Epithelial cell of esophagus (primary cell): ENCODE measurements around the gene GPR39.
A peak's percentile ranks its signal among the peaks of the same experiment; 100 is the strongest.

Experiments
- DNase-seq: peaks from one replicate; pipeline ENCODE4 v3.0.0; 2010; ENCODE audit warnings: low read depth
- H3K4me3 ChIP-seq: 2 replicates; pipeline ENCODE4 v1.5.1; 2011; ENCODE audit warnings: mild to moderate bottlenecking, low read length, control low read depth
- TF ChIP-seq, protein P1 (sequence below): IDR thresholded peaks from 2 replicates; pipeline ENCODE4 v1.5.1; 2011; ENCODE audit warnings: low read depth, mild to moderate bottlenecking, low read length, control low read depth, inconsistent platforms; ENCODE audit not compliant: insufficient read depth; ENCODE audit errors: missing control alignments

Gene GPR39

DNA sequence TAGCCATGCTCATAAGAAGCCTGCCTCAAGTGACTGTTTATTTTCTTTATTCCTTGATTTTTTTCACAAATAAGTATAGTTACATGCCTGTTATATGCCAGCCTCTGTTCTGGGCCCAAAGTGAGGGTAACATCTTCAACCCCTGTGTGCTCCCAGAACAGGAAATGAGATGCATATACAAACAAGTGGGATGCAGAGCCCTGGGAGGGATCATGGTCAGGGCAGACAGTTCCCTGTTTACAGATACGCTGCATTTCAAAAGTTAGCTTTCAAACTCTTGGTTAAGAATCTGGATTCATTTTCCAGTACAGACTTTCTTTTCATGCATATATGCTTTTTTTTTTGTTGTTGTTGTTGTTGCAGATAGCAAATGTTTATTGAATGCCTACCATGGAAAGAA is 24.4 kb downstream of the GPR39 start:
- TF ChIP-seq, protein P1, sequence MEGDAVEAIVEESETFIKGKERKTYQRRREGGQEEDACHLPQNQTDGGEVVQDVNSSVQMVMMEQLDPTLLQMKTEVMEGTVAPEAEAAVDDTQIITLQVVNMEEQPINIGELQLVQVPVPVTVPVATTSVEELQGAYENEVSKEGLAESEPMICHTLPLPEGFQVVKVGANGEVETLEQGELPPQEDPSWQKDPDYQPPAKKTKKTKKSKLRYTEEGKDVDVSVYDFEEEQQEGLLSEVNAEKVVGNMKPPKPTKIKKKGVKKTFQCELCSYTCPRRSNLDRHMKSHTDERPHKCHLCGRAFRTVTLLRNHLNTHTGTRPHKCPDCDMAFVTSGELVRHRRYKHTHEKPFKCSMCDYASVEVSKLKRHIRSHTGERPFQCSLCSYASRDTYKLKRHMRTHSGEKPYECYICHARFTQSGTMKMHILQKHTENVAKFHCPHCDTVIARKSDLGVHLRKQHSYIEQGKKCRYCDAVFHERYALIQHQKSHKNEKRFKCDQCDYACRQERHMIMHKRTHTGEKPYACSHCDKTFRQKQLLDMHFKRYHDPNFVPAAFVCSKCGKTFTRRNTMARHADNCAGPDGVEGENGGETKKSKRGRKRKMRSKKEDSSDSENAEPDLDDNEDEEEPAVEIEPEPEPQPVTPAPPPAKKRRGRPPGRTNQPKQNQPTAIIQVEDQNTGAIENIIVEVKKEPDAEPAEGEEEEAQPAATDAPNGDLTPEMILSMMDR = no peak
- H3K4me3 ChIP-seq = no peak overlapping the region
- no peak for DNase-seq

DNA sequence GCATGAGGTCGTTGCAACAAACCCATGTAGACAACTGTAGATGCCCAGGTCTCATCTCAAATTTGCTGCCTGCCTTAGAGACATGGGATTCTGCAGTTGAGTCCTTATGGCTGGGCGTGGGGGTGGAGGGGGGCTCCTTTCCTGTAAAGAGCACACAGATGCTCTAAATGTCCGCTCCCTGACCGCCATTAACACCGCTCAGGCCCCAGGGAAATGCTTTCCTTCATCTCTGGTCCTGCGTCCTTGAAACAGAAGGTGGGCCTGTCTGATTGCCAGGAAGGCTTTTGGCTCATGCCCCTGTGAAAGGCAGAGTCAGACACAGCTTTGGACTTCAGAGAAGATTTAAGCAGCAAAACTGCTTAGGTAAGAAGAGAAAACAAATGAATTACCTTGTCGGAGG is 25.7 kb downstream of the GPR39 start:
- no peak overlapping the region for H3K4me3 ChIP-seq
- no peak for DNase-seq
- TF ChIP-seq, protein P1 = no peak

DNA sequence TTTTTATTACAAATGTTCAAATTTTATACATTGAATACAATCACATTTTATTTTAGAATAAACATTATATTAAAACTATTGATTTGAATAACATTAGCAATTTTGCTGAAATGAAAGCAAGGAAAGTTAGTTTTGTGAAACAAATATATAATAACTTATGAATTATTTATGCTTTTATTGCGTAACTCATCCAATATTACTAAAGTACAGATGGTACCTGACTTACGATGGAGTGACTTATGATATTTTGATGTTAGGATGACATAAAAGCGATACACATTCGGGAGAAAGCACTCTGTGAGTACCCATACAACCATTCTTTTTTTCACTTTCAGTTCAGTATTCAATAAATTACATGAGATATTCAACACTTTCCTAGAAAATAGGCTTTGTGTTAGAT is 26.5 kb downstream of the GPR39 start:
- TF ChIP-seq, protein P1 = no peak
- no peak for DNase-seq
- no peak overlapping the region for H3K4me3 ChIP-seq

DNA sequence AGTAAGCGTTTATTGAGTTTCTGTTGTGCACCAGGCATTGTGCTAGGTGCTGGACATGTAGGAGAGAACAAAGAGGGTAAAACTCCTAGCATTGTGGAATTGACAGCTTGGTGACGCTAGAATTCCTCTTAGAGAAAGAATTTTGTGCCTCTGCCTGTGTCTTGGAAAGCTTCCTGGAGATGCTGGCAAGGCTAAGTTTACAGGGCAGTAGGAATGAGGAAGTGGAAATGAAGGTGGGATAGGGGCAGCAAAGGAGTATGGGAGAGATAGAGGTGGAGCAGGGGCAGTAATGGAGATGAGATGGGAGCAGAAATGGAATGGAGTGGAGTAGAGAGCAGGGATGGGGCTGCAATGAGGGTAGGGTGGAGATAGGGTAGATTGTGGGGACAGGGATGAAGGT is 29.8 kb downstream of the GPR39 start:
- H3K4me3 ChIP-seq = no peak overlapping the region
- DNase-seq = no peak
- TF ChIP-seq, protein P1 = no peak

DNA sequence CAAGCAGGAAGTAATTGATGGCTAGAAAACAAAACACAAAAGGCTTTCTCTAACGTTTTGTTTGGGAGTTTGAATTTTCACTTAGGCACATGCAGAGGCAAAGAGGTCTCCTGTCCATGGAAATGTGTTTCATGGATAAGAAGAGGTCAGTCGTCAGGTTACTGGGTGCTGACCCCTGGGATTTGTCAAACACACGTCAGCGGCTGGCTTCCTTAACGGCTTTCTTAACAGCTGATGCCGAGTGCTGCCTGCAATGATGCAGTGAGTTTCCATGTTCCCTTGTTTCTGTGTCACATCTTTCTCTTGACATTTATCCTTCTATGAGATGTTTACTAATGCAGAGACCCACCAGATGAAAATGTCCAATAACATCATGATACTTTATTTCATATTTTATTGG is 31.7 kb downstream of the GPR39 start:
- H3K4me3 ChIP-seq = no peak overlapping the region
- TF ChIP-seq, protein P1 = no peak
- DNase-seq = no peak

DNA sequence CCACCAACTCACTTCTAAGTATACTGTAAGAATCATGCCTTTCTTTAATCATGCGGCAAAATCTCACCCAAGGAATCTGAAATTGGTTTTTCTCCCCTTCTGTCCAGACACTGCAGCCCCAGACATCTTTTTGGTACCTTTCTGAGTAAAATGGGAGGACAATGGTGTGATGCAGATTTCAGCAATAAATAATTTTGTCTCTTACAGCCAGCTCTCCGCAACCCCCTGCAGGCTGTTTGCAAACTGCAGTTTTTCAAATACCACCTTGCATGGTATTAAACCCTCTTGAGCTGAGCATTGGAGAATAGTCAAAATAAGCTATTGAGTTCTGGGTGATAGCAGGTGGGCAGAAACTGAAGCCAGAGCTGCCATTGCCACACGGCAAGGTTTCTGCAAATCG is 32.2 kb downstream of the GPR39 start:
- H3K4me3 ChIP-seq = no peak overlapping the region
- DNase-seq = peak; percentile 51
- TF ChIP-seq, protein P1 = peak; percentile 69

DNA sequence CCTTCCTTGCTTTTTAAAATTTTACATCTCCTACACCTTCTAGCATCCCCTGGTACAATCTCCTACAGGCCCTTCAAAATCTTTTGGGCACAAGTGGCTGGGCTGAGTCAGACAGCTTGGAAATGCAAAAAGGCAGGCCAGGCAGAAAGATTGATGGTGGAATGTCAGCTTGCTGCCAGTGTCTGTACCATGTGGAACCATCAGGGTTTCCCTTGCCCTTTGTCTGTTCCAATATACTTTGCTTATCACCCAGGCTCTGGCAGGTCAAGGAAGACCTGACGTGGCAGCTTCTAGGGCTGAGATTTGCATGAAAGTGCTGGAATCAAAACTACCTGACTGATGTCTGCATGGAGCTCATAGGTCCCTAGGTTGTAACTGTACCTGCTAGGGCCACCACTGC is 33.3 kb downstream of the GPR39 start:
- TF ChIP-seq, protein P1 = no peak
- no peak for DNase-seq
- no peak overlapping the region for H3K4me3 ChIP-seq
